Activated T-cell treated with anti-CD3 and anti-CD28 coated beads, Interleukin-2, amount 50 U/mL, for 72 hours (primary cell): Measurements from ENCODE around the gene MRPL48. TPM values are rescaled to one million over a fixed set of nuclear protein-coding genes. Genes with fewer than 3 reads are reported as not detected.
"Not testable (repeated sequence)": the region's sequence is repeated elsewhere in the genome, so short reads cannot be mapped to it uniquely, and the experiment has no call there.

Source experiments
- ATAC-seq, 2 donors: fragments of 150-1000 bp; cut with Tn5 transposase; replicated peaks in 1 of 2; 2 replicates each; pipeline ENCODE4 v1.10.0; 2021; ENCODE audit warnings: moderate library complexity in 2 of 2, mild to moderate bottlenecking in 1 of 2
- DNase-seq, 2 donors: peaks; one replicate each; pipeline ENCODE4 v3.0.0; 2021 to 2022; ENCODE audit warnings: mixed read lengths in 1 of 2
- H3K27ac Mint-ChIP-seq: one replicate; pipeline ENCODE4 v1.8.0; 2022; ENCODE audit warnings: mild to moderate bottlenecking, moderate library complexity, mixed read lengths
- H3K27me3 Mint-ChIP-seq: one replicate; pipeline ENCODE4 v1.8.0; 2022; ENCODE audit warnings: low read depth, mixed read lengths
- H3K36me3 Mint-ChIP-seq, 2 donors: one replicate each; pipeline ENCODE4 v1.8.0; 2022; ENCODE audit warnings: mixed read lengths in 2 of 2, mild to moderate bottlenecking in 1 of 2; ENCODE audit not compliant: insufficient read depth in 2 of 2
- H3K4me1 Mint-ChIP-seq: one replicate; pipeline ENCODE4 v1.8.0; 2022; ENCODE audit warnings: low read depth, mixed read lengths
- H3K4me3 Mint-ChIP-seq, 2 donors: one replicate each; pipeline ENCODE4 v1.8.0; 2022; ENCODE audit warnings: mild to moderate bottlenecking in 2 of 2, mixed read lengths in 2 of 2, moderate library complexity in 2 of 2
- H3K9me3 Mint-ChIP-seq, 2 donors: one replicate each; pipeline ENCODE4 v1.8.0; 2022; ENCODE audit warnings: mixed read lengths in 2 of 2
- total RNA-seq, 2 donors: library from RNA; stranded (reverse); gene quantifications; one replicate each; pipeline ENCODE4 v1.2.3, GENCODE V29; 2022

The MRPL48 gene
- total RNA-seq, 2 donors from 2014 or later, result 45.1 to 55.8 TPM

DNA sequence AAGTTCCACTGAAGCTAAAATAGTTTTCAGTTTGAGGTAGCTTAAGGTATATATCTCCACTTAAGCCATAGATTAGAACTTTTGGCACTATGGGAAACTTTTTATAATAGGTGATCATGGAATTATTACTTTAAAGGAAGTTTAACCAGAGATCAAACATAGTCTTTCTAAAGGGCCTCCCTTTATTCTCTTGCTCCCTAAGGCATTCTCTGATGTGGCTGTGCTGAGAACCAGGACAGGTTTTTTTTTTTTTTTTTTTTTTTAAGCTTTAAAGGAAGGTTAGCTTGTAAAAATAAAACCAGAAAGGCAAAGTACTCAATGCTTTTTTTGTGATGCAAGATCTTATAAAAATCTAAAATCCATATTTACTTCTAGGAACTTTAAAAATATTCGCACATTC, 2.9 kb upstream of the MRPL48 start:
- peak overlapping the region; percentile 67 for H3K27ac Mint-ChIP-seq
- H3K4me3 Mint-ChIP-seq, result peak overlapping the region; percentile 14 to 56
- peaks cover 46% of the 10 kb centered on the region for H3K4me1 Mint-ChIP-seq
- peaks cover 0 to 2% of the 10 kb centered on the region in 2 donors for H3K36me3 Mint-ChIP-seq
- DNase-seq (no peak), ATAC-seq (no peak)
- H3K27me3 Mint-ChIP-seq, result no peaks in the 10 kb centered on the region
- H3K9me3 Mint-ChIP-seq, result no peaks in the 10 kb centered on the region

DNA sequence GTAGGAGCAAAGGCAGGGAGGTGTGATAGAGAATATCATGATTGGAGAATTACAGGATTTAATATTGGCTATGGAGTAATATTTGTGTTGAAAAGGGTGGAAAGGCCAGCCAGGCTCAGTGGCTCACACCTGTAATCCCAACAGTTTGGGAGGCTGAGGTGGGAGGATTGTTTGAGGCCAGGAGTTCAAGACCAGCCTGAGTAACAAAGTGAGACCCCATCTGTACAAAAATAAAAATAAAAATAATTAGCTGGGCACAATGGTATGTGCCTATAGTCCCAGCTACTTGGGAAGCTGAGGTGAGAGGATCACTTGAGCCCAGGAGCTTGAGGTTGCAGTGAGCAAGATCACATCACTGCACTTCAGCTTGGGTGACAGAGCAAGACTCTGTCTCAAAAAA, 2.2 kb upstream of the MRPL48 start:
- Mint-ChIP-seq H3K4me1 (peaks cover 46% of the 10 kb centered on the region), H3K27ac (peak overlapping the region; percentile 67)
- not testable (repeated sequence) for H3K27me3 Mint-ChIP-seq, H3K4me3 Mint-ChIP-seq, ATAC-seq, H3K36me3 Mint-ChIP-seq, DNase-seq, H3K9me3 Mint-ChIP-seq

DNA sequence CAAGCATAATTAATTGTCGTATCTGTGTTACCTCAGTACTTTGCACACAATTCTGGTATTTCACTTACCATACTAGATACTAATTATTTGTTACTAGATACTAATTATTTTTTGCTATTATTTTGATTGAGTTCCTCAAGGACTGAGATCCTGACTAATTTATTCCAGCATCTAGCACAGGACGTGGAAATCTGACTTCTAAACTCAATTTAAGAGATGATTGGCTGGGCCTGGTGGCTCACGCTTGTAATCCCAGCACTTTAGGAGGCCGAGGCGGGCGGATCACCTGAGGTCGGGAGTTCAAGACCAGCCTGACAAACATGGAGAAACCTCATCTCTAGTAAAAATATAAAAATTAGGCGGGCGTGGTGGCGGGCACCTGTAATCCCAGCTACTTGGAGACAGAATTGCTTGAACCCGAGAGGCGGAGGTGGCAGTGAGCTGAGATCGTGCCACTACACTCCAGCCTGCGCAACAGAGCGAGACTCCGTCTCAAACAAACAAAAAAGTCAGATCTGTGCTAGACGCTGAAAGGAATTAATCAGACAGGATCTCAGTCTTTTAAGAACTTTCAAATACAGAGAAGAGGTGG, 527 bp upstream of the MRPL48 start:
- ATAC-seq (peak; percentile 1 to 2), DNase-seq (no peak)
- Mint-ChIP-seq H3K9me3 (no peaks in the 10 kb centered on the region), H3K36me3 (peaks cover 0 to 2% of the 10 kb centered on the region in 2 donors), H3K27me3 (no peaks in the 10 kb centered on the region), H3K27ac (peak overlapping the region; percentile 98), H3K4me3 (peak overlapping the region; percentile 98 to 99), H3K4me1 (peaks cover 52% of the 10 kb centered on the region)

DNA sequence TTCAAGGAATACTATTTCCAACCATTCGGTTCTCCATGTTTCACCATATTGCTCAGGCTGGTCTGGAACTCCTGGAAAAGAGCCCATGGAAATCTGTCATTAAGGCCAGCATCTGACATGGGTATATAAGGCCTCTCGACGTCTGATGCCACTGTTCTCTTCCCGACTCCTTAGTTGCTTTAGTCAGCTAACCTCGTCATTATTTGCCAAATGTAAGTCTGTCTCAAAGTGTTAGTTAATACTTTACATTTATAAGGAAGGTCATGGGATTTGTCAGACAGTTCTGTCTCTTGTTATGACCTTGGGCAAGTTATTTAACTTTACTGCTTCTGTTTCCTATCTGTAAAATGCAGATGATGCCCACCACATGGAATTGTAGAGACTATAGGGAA, 1.6 kb downstream of the MRPL48 start:
- Mint-ChIP-seq H3K36me3 (peaks cover 0 to 2% of the 10 kb centered on the region in 2 donors), H3K27me3 (no peaks in the 10 kb centered on the region), H3K9me3 (no peaks in the 10 kb centered on the region), H3K4me3 (peak overlapping the region; percentile 98 to 99), H3K4me1 (peaks cover 42% of the 10 kb centered on the region), H3K27ac (peak overlapping the region; percentile 81)
- ATAC-seq, result no peak
- DNase-seq, result no peak

GRCh38 chr11:73792584-73792983, 4.9 kb downstream of the MRPL48 start:
- no peak overlapping the region for H3K27ac Mint-ChIP-seq
- ATAC-seq (no peak), DNase-seq (no peak)
- no peak overlapping the region for H3K4me3 Mint-ChIP-seq
- no peaks in the 10 kb centered on the region for H3K9me3 Mint-ChIP-seq
- H3K36me3 Mint-ChIP-seq, result peaks cover 0 to 2% of the 10 kb centered on the region in 2 donors
- H3K4me1 Mint-ChIP-seq, result peaks cover 18% of the 10 kb centered on the region
- H3K27me3 Mint-ChIP-seq, result no peaks in the 10 kb centered on the region

DNA sequence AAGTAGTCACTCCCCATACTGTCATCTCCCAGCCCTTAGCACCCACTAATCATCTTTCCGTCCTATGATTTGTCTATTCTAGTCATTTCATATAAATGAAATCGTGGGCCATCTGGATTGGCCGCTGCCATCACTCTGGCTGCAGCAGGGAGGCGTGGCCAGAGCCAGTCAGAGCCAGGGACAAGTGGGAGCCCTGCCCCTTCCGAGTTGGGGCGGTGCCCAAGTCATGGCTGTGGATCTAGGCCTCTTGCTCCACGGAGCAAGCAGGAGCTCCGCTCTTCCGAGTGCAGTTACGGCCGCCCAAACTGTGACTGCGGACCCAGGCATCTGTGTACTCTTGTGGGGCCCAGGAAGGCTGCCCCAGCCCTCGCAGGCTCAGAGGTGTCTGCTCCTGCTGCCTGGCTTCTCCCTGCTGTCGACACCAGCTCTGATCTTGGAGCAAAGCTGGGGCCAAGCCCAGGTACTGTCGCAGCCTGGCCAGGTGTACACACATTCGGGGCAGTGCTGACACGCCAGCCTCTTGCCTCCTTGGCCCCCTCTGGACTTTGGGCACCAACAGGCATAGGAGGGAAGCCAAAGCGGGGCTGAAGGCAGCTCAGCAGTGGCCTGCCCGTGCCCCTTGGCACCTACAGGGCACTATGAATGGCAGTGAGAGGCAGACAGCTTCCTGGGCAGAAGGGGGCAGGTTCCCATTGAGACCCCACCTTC, 8.4 kb downstream of the MRPL48 start:
- no peaks in the 10 kb centered on the region for H3K27me3 Mint-ChIP-seq
- ATAC-seq, result no peak
- H3K27ac Mint-ChIP-seq, result no peak overlapping the region
- no peak for DNase-seq
- H3K9me3 Mint-ChIP-seq, result no peaks in the 10 kb centered on the region
- no peaks in the 10 kb centered on the region for H3K36me3 Mint-ChIP-seq
- peaks cover 4% of the 10 kb centered on the region for H3K4me1 Mint-ChIP-seq
- no peak overlapping the region for H3K4me3 Mint-ChIP-seq

GRCh38 chr11:73797457-73797856, 9.8 kb downstream of the MRPL48 start:
- Mint-ChIP-seq H3K4me3 (no peak overlapping the region), H3K27me3 (no peaks in the 10 kb centered on the region), H3K27ac (no peak overlapping the region), H3K4me1 (no peaks in the 10 kb centered on the region), H3K36me3 (no peaks in the 10 kb centered on the region), H3K9me3 (no peaks in the 10 kb centered on the region)
- ATAC-seq (no peak), DNase-seq (no peak)

DNA sequence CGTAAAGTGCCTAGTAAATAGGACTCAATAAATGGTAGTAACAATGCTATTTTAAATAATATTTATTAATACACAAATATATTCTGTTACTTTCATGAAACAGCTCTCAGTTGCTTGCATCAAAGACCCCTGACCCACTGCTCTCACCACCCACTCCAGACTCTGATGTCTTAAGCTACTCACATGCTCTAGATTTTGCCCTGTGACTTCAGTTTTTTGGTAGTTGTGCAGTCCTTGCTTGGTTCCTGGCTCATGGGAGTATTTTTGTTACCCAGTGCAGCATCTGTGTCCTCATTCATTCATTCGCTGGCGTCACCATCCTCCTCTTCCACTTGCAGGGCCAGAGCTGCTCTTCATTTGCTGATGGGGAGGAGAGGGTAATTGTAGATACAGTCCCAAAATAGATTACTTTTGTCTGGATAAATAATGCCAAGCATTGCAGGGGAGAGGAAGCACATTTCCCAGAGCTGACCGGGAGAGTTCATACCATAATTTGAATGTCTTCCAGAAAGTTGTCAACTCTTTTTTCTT, 12.7 kb downstream of the MRPL48 start:
- DNase-seq (no peak), ATAC-seq (no peak)
- no peak overlapping the region for H3K4me3 Mint-ChIP-seq
- no peaks in the 10 kb centered on the region for H3K9me3 Mint-ChIP-seq
- no peaks in the 10 kb centered on the region for H3K27me3 Mint-ChIP-seq
- no peak overlapping the region for H3K27ac Mint-ChIP-seq
- H3K4me1 Mint-ChIP-seq, result no peaks in the 10 kb centered on the region
- no peaks in the 10 kb centered on the region for H3K36me3 Mint-ChIP-seq

- ATAC-seq (no peak), DNase-seq (no peak)
- Mint-ChIP-seq H3K27ac (no peak overlapping the region), H3K4me1 (no peaks in the 10 kb centered on the region), H3K36me3 (peaks cover under 1 to 3% of the 10 kb centered on the region in 2 donors), H3K9me3 (no peaks in the 10 kb centered on the region), H3K4me3 (no peak overlapping the region), H3K27me3 (no peaks in the 10 kb centered on the region)
These were observed 13.5 kb downstream of the MRPL48 start for GRCh38 chr11:73801136-73801535.

DNA sequence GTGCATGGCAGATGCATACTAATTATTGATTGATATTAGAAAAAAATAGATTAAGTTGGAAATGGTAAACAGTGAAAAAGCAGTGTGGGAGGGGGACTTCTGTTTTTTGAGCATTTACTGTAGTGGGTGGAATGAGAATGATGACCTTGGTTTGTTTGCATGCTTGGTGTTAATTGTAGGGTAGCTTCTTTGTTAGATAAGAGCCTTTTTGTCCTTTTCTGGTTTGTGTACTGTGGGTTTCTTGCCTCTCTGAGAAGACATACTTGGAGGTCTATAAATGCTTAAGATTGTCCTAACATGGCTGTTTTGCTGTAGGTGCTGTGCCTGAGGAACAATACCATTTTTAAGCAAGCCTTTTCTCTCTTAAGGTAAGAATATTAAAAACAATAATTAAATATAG, 17.0 kb downstream of the MRPL48 start:
- no peak overlapping the region for H3K4me3 Mint-ChIP-seq

DNA sequence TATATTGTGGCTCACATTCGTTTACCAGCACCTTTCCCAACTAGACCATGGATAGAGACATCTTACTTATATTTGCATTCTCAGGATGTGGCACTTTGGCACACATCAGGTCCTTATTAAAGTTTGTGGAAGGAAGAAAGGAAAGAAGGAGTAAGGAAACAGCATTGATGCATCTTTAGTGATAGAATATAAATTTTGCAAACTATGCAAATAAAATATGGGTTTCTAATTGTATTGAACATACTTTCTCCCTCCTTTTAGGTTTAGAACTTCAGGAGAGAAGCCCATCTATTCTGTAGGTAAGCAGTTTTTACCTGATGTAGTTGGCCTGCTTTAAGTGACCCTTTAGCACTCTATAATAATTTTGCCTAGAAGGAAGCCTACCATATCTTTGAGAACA, 20.4 kb downstream of the MRPL48 start:
- Mint-ChIP-seq H3K4me1 (no peaks in the 10 kb centered on the region), H3K27ac (no peak overlapping the region), H3K36me3 (peaks cover 5 to 10% of the 10 kb centered on the region in 2 donors), H3K27me3 (no peaks in the 10 kb centered on the region), H3K4me3 (no peak overlapping the region), H3K9me3 (no peaks in the 10 kb centered on the region)
- ATAC-seq (no peak), DNase-seq (no peak)

More for the DNA sequence above, 17.0 kb downstream of the MRPL48 start:
- Mint-ChIP-seq H3K27ac (no peak overlapping the region), H3K4me1 (no peaks in the 10 kb centered on the region), H3K36me3 (peaks cover 5 to 7% of the 10 kb centered on the region in 2 donors), H3K27me3 (no peaks in the 10 kb centered on the region), H3K9me3 (no peaks in the 10 kb centered on the region)
- DNase-seq (no peak), ATAC-seq (no peak)

DNA sequence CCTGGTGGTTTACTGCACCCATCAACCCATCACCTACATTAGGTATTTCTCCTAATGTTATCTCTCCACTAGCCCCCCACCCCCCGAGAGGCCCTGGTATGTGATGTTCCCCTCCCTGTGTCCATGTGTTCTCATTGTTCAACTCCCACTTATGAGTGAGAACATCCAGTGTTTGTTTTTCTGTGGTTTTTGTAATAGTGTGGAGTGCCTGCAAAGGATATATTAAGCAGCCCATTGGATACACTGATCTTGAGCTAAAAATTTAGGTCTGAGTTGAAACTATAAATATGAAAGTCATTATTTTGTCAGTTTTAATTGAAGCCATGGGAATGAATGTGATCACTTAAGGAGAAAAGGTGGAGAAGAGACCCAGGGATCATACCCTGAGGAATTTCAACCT, 23.0 kb downstream of the MRPL48 start:
- ATAC-seq, result no peak
- Mint-ChIP-seq H3K4me1 (peaks cover 6% of the 10 kb centered on the region), H3K9me3 (no peaks in the 10 kb centered on the region), H3K4me3 (no peak overlapping the region), H3K36me3 (peaks cover 8 to 10% of the 10 kb centered on the region in 2 donors), H3K27me3 (no peaks in the 10 kb centered on the region), H3K27ac (no peak overlapping the region)
- no peak for DNase-seq

- H3K36me3 Mint-ChIP-seq, result peaks cover 5% of the 10 kb centered on the region in 2 donors
- no peak overlapping the region for H3K4me3 Mint-ChIP-seq
- ATAC-seq (no peak), DNase-seq (no peak)
- H3K27me3 Mint-ChIP-seq, result no peaks in the 10 kb centered on the region
- peaks cover 6% of the 10 kb centered on the region for H3K4me1 Mint-ChIP-seq
- no peaks in the 10 kb centered on the region for H3K9me3 Mint-ChIP-seq
- H3K27ac Mint-ChIP-seq, result no peak overlapping the region
These were observed 24.6 kb downstream of the MRPL48 start for GRCh38 chr11:73812234-73812633.
